HG02852 (cell line): ENCODE measurements around the gene COLEC11.
"Not testable (repeated sequence)": the region's sequence is repeated elsewhere in the genome, so short reads cannot be mapped to it uniquely, and the experiment has no call there.

ENCODE experiments used
- ATAC-seq: cut with Tn5 transposase; IDR thresholded peaks from one replicate; pipeline ENCODE4 v1.9.1; 2021; ENCODE audit warnings: mild to moderate bottlenecking, moderate library complexity; ENCODE audit not compliant: unreplicated experiment

The COLEC11 gene

GRCh38 chr2:3651691-3652648, 57.1 kb downstream of the COLEC11 start:
- ATAC-seq: peak; percentile 87

GRCh38 chr2:3652896-3653625, 58.1 kb downstream of the COLEC11 start:
- no peak for ATAC-seq

DNA sequence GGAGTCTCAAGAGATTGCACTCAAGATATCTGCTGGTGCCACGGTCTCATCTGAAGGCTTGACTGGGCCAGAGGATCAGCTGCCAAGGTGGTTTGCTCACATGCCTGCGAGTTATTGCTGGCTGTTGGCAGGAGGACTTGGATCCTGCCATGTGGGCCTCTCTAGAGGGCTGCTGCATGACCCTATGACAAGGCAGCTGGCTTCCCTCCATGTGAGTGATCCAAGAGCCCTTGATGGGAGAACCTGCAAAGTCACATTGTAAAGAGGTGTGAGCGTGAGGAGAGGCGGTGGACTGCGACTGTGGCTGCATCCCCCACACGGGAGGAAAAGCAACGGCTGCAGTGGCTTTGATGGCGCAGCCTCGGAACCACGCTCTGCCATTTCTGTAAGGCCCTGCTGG, 59.1 kb downstream of the COLEC11 start:
- no peak for ATAC-seq

DNA sequence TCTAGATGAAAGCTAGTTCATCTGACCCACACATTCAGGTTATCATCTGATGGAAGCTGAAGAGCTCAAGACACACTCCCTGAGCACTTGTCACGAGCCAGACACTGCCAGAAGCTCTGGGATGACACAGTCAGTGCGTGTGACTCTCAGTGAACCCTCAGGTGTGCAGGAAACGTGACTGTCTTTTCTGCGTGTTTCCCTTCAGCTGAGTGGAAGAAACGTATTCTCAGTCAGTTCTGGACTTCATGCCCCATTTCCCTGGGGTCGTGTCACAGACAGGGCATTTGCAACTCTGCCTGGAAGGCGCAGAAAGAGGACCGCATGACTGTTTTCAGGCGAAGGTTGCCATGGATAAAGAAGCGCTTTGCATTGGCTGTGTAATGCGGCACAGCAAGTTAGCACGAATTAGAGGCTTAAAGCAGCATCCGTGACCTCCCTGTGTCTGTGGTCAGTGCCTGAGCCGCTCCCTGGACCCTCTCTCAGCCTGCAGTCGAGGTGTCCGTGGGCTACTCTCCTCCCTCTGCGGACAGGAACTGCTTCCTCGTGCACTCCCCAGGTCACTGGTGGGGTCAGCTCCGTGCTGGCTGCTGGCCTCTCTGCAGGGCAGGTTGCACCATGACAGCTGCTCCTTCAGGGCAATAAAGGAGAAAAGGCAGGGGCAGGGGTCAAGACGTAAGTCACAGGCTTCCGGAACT, 59.8 kb downstream of the COLEC11 start:
- no peak for ATAC-seq

DNA sequence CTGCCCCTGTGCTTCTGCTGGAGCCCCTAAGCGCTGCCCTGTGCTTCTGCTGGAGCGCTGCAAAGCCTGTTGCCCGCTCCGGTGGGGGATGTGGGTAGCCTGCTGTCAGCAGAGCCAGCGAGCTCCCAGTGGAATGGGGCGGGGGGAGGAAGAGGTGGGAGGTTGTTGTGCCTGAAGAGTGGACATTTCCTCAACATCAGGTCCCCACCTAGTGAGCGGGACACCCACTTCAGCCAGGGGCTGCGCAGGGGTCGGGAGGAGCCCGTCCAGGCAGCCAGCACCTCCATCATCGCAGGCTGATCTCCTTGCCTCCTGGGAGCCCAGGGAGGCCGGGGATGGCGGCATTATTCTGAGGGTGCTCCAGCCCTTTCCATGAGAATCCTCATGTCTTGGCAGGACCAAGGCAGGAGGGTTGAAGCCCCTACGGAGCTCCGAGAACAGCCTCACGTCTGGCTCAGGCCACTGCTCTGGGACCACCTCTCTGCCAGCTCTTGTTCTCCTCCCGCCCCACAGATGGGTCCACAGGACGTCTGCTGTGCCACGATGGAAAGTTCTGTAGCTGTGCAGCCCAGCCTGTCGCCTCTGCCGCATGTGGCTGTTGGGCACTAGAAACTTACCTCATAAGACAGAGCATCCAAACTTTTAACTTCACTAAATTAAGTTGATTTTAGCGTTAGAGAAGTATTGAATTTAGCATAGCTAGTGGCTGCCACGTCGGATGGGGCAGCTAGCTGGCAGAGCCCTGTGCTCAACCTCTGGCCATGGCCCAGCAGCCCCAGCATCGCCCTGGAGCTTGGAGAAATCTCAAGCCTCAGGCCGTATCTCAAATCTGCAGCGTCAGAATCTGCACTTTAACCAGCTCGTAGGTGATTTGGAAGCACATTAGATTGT, 61.2 kb downstream of the COLEC11 start:
- no peak for ATAC-seq

- peak; percentile 47 for ATAC-seq
These were observed 62.1 kb downstream of the COLEC11 start for GRCh38 chr2:3656762-3657721.

- no peak for ATAC-seq
These were observed 63.0 kb downstream of the COLEC11 start, which contains the start of gene ALLC for GRCh38 chr2:3657881-3658280. ALLC (plus strand) TSS chr2:3658200; CDS start chr2:3671158, 12,958 bp downstream.

DNA sequence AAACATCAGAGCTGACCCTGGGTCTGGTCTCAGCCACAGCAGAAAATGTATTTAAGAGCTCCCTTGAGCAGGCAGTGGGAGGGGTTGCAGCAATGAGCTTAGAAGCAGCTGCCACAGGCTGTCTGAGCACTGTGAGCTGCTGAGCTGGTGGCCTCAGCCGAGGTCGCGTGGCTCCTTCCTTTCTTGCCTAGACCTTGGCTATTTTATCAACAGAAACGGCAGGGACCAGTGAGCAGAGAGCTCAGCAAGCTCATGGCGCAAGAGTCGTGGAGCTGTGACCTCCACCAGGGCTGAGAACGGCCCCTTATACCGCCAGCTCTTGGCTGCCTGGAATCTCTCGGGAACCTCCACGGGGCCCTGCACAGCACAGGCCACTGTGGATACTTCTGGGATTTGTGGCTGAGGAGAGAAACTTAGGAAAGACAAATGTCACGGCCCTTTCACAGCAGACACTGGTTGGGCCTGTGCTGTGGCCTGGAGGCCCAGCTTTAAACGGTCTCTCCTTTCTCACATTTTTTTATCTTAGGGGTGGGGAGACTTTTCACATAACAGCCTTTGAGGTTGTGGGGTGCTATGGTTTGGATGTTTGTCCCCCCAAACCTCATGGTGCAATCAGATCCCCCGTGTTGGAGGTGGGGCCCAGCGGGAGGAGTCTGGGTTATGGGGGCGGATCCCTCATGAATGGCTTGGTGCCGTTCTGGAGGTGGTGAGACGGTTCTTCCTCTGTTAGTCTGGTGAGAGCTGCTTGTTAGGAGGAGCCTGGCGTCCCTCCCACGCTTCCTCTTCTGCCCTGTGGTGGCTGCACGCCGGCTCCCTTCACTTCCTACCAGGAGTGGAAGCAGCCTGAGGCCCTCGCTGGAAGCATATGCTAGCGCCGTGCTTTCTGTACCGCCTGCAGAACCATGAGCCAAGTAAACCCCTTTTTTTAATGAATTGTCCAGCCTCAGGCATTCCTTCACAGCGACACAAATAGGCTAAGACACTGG, 64.8 kb downstream of the COLEC11 start:
- ATAC-seq: no peak

DNA sequence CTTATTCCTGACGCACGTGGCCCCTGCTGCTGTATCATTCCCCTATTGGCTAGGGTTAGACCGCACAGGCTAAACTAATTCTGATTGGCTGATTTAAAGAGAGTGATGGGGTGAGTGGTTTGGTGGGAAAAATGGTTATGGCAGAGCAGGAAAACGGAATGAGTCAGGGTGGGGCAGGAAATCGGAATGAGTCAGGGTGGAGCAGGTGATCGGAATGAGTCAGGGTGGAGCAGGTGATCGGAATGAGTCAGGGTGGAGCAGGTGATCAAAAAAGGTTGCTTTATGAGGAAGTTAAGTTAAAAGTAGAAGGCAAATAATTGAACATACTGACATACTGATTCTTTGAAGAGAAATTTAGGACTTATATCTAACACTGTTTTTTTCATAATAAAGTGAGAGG, 65.7 kb downstream of the COLEC11 start:
- ATAC-seq: not testable (repeated sequence)

GRCh38 chr2:3661149-3661660, 66.3 kb downstream of the COLEC11 start:
- no peak for ATAC-seq

DNA sequence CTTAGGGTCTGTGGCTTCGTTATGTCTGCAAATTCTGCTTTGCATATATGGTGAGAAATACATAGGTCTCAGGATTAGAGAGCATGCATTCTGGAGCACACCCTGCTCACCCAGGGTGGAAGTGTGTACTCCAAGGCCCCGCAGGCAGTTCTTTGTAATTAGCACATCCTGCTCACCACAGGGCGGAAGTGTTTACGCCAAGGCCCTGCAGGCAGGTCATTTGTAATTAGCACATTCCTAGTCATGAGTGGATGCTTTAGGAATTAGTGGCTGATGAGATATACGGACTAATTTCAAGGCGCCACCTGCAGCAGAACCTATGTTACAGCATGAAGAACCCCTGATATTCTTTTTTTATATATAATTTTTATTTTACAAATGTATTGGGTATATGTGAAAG, 67.3 kb downstream of the COLEC11 start:
- ATAC-seq: no peak

- no peak for ATAC-seq
These were observed 69.2 kb downstream of the COLEC11 start for GRCh38 chr2:3664118-3664517.

DNA sequence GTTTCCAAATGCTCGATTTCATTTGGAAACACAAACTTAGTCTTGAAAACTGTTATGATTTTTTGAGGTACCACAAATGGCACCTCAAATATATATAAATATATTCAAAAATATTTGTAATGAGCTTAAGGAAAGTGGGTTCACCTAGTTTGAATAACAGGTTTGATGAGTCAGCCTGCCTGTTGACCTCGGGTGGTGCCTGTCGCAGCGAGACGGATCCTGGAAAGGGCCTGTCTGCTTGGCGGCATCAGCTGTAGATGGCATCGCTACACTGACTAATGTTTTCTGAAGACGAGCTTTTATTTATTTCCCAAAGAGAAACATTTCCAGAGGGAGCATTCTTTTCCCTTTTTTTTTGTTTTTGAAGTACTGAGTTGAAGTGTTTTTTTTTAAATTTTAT, 70.0 kb downstream of the COLEC11 start:
- no peak for ATAC-seq

DNA sequence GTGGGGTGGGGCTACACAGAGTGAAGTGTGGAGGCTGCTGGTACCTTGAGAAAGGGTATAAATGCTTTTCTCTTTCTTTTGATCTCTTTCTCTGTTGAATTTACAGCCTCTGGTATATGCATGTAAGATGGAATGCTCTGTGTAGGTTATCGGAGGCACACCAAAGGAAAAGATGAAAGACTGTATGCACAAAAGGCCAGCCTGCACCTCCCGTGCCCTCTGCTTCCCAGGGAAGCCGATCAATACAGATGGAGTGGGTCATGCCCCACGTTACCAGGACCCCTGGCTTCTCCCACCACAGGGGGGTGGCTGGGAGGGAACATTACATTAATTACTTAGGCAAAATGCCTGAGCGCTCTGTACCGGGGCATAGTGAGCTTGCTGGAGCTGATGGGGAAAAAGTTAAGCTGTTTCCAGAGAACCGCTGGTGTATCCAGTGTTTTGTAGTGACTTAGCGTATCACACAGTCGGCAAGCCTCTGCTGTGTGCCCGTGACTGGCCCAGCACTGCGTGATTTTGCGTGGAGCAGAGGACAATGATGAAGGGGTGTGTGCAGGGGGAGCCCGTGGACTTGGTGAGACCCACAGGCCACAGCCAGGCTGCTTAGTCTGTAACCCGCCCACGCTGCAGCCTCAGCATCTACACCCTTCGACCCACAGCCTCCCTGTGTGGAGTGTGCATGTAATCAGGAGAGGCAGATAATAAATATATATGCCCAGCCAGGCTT, 71.1 kb downstream of the COLEC11 start:
- ATAC-seq: no peak

DNA sequence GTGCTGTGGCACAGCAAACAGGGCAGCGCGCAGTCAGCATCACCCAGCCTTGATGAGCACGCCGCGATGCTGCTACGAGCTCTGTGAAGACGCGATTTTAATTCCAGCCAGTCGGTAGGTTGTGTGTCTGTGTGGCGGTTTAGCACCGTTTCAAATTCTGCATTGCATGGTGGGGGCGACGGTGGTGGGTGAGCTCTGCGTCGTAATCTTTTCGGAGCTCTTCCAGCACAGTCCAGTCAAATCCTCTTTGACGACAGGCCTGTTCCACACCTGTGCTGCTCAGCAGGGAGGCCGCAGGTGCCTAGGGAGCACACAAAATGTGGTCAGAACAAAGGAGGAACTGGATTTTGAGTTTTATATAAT, 71.7 kb downstream of the COLEC11 start:
- ATAC-seq: no peak

DNA sequence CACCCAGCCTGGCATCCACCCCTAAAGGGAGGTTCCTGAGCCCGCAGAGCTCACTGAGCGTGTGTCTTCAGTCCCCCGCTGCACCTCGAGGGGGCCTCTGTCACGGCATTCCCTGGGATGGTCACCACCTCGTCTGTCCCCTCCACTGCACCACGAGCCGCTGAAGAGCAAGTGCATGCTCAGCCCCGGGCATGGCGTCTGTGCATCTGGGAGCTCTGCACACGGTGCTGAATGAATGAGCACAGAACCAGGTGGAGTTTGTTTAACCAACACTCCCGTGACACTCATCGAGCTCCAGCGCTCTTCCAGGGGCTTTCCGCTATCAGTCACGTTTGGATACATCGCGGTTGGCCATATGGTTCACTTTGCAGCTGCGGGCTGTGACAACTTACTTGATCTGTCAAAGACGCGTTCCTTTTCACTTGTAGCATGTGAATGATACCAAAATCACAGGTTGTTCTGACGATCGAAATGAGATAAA, 72.3 kb downstream of the COLEC11 start:
- peak; percentile 63 for ATAC-seq

- ATAC-seq: no peak
These were observed 74.7 kb downstream of the COLEC11 start for GRCh38 chr2:3669656-3670055.
